ENCODE results near the gene CCSAP. TPM values are rescaled to one million over a fixed set of nuclear protein-coding genes. Genes with fewer than 3 reads are reported as not detected.

The CCSAP gene
- total and polyA plus RNA-seq, 4 donors, result 1.6 to 11.1 (median 4.6) TPM

DNA sequence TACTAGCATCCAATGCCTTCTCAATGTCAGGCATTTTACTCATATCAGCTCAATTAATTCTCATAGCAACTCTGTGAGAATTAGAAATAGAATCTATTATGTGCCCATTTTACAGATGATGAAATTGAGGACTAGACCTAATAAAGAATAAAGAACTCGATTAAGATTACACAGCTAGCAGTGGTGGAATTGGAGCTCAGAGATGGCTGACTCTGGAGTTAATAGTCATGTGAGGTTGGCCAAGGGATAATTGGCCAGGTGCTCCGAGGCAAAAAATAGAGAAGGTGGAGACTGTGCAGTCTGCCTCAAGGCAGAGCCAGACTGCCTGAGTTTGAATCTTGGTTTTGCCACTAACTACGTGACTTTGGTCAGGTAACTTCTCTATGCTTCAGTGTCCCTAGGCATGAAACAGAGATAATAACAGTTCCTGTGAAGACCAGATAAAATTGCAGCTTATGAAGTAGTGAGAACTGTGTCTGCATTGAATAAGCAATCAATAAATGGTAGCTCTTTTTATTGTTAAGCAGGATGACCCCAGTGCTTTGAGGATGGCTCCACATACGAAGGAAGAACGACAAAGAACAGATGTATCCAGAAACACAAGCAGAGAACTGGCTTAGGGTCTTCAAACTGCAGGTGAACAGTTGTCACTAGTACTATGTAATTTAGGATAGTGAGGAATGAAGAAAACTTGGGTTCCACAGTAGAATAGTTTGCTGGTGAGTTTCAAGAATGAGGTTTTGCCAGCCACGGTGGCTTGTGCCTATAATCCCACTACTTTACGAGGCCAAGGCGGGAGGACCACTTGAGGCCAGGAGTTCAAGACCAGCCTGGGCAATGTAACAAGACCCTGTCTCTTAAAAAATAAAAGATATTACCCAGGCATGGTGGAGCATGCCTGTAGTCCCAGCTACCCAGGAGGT lies 6.9 kb upstream of the CCSAP start:
- DNase-seq (no peak), ATAC-seq (ENCODE audit: insufficient read depth, low FRiP score) (no peak)
- Histone ChIP-seq H3K36me3 (ENCODE audit: control insufficient read depth in 4 of 4, insufficient read depth in 4 of 4, low read length in 4 of 4) (no peaks in the 10 kb centered on the region), H3K27me3 (ENCODE audit: control insufficient read depth in 3 of 3, insufficient read depth in 3 of 3, low read length in 2 of 3) (peaks cover 0 to 12% (median 10%) of the 10 kb centered on the region in 3 donors), H3K9ac (ENCODE audit: insufficient read depth in 1 of 2, low read length in 2 of 2) (no peak overlapping the region), H3K4me3 (no peak overlapping the region), H3K27ac (ENCODE audit: low read depth in 1 of 2, low read length in 1 of 2) (no peak overlapping the region), H3K9me3 (ENCODE audit: control insufficient read depth in 4 of 4, insufficient read depth in 3 of 4, low read length in 3 of 4) (peaks cover 0 to 6% (median 0%) of the 10 kb centered on the region in 4 donors), H3K4me1 (ENCODE audit: control insufficient read depth in 5 of 5, insufficient read depth in 5 of 5, low read length in 5 of 5) (peaks cover 0 to 2% (median 0%) of the 10 kb centered on the region in 5 donors)
- TF ChIP-seq CTCF (IDR thresholded peaks at IDR 0.05; ENCODE audit: control extremely low read depth, extremely low read depth), result no peak
- 85 to 94% methylated on average over 8 of the region's 8 CpGs for WGBS, 2 donors

GRCh38 chr1:229347528-229347927 lies 4.7 kb upstream of the CCSAP start:
- ATAC-seq (ENCODE audit: insufficient read depth, low FRiP score), result no peak
- TF ChIP-seq CTCF (IDR thresholded peaks at IDR 0.05; ENCODE audit: control extremely low read depth, extremely low read depth), result no peak
- no peaks in the 10 kb centered on the region for H3K9me3 ChIP-seq (ENCODE audit: control insufficient read depth in 4 of 4, insufficient read depth in 3 of 4, low read length in 3 of 4)

GRCh38 chr1:229344937-229345684 lies 2.3 kb upstream of the CCSAP start:
- H3K9ac ChIP-seq (ENCODE audit: insufficient read depth in 1 of 2, low read length in 2 of 2), result no peak overlapping the region
- no peak overlapping the region for H3K27ac ChIP-seq (ENCODE audit: low read depth in 1 of 2, low read length in 1 of 2)
- TF ChIP-seq CTCF (IDR thresholded peaks at IDR 0.05; ENCODE audit: control extremely low read depth, extremely low read depth), result no peak
- peaks cover 0 to 8% (median 0%) of the 10 kb centered on the region in 5 donors for H3K4me1 ChIP-seq (ENCODE audit: control insufficient read depth in 5 of 5, insufficient read depth in 5 of 5, low read length in 5 of 5)
- no peaks in the 10 kb centered on the region for H3K36me3 ChIP-seq (ENCODE audit: control insufficient read depth in 4 of 4, insufficient read depth in 4 of 4, low read length in 4 of 4)
- H3K27me3 ChIP-seq (ENCODE audit: control insufficient read depth in 3 of 3, insufficient read depth in 3 of 3, low read length in 2 of 3), result peaks cover 0 to 8% (median 4%) of the 10 kb centered on the region in 3 donors
- H3K4me3 ChIP-seq, result no peak overlapping the region
- no peak for DNase-seq
- 69 to 82% methylated on average over 8 of the region's 8 CpGs for WGBS, 2 donors
- H3K9me3 ChIP-seq (ENCODE audit: control insufficient read depth in 4 of 4, insufficient read depth in 3 of 4, low read length in 3 of 4), result no peaks in the 10 kb centered on the region
- ATAC-seq (ENCODE audit: insufficient read depth, low FRiP score), result no peak

More at GRCh38 chr1:229347528-229347927, 4.7 kb upstream of the CCSAP start:
- H3K9ac ChIP-seq (ENCODE audit: insufficient read depth in 1 of 2, low read length in 2 of 2), result no peak overlapping the region
- 67 to 69% methylated on average over 3 of the region's 3 CpGs for WGBS, 2 donors
- H3K36me3 ChIP-seq (ENCODE audit: control insufficient read depth in 4 of 4, insufficient read depth in 4 of 4, low read length in 4 of 4), result no peaks in the 10 kb centered on the region
- H3K27ac ChIP-seq (ENCODE audit: low read depth in 1 of 2, low read length in 1 of 2), result no peak overlapping the region
- no peak overlapping the region for H3K4me3 ChIP-seq
- H3K27me3 ChIP-seq (ENCODE audit: control insufficient read depth in 3 of 3, insufficient read depth in 3 of 3, low read length in 2 of 3), result peaks cover 0 to 12% (median 6%) of the 10 kb centered on the region in 3 donors
- peaks cover 0 to 3% (median 0%) of the 10 kb centered on the region in 5 donors for H3K4me1 ChIP-seq (ENCODE audit: control insufficient read depth in 5 of 5, insufficient read depth in 5 of 5, low read length in 5 of 5)
- DNase-seq, result no peak

All from lung (tissue), 12 donors.